ENCODE data around the gene PAQR3. TPM values are rescaled to one million over a fixed set of nuclear protein-coding genes. Genes with fewer than 3 reads are reported as not detected.
A peak's percentile ranks its signal among the peaks of the same experiment; 100 is the strongest.

The PAQR3 gene, protein sequence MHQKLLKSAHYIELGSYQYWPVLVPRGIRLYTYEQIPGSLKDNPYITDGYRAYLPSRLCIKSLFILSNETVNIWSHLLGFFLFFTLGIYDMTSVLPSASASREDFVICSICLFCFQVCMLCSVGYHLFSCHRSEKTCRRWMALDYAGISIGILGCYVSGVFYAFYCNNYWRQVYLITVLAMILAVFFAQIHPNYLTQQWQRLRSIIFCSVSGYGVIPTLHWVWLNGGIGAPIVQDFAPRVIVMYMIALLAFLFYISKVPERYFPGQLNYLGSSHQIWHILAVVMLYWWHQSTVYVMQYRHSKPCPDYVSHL
- total RNA-seq (10 to 100 TPM; 11.1 to 11.8 TPM), polyA plus RNA-seq (7.4 TPM)

GRCh38 chr4:78938868-78939666, at the start of gene PAQR3:
PAQR3 (minus strand) TSS chr4:78939438; CDS start chr4:78939224, 214 bp downstream.
- peak within 1 kb of the TSS; percentile 64 to 99 (median 94) for H3K27ac Mint-ChIP-seq
- POLR2A ChIA-PET = interaction anchor here (0.6 to 1.4 kb wide), 4 partner anchors 14 to 945 kb away, joined by 3 read pairs; no protein-coding TSS in a partner anchor
- peak; percentile 77 to 88 (median 83) for DNase-seq

DNA sequence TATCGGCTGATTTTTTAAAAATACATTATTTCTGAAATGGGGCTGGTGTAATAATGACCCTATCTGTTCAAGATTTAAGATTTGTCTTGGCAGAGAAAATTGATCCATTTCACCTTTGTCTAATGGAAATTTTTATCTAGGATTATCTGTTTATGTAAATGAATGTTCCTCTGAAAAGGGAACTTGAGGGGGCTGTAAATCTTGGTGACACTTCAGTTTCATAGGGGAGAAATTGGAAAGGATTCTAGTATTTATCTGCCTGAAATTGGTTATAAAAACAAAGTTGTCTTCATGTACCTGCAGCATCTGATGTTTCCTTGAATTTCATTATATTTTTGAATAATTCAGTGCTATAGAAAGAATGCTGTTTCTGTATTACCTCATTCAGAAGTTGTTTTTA, 48.4 kb upstream of the PAQR3 start:
- POLR2A ChIA-PET = no interaction called here
- Histone ChIP-seq H3K4me3 (ENCODE audit: low read length) (no peak overlapping the region), H3K27me3 (ENCODE audit: insufficient read depth, low read length, poor library complexity, severe bottlenecking) (no peaks in the 10 kb centered on the region), H3K36me3 (ENCODE audit: insufficient read depth, low read length) (no peaks in the 10 kb centered on the region), H3K9me3 (ENCODE audit: low read length) (no peaks in the 10 kb centered on the region), H3K27ac (ENCODE audit: low read depth, low read length) (no peak overlapping the region), H3K4me1 (ENCODE audit: insufficient read depth, low read length) (no peaks in the 10 kb centered on the region)
- Mint-ChIP-seq H3K36me3 (no peaks in the 10 kb centered on the region), H3K4me1 (no peaks in the 10 kb centered on the region), H3K4me3 (no peak overlapping the region), H3K27me3 (peaks cover 0 to 29% of the 10 kb centered on the region in 2 donors), H3K9me3 (peaks cover 0 to 2% (median 0%) of the 10 kb centered on the region in 5 donors), H3K27ac (no peak overlapping the region)
- no peak for DNase-seq
- CTCF ChIA-PET = no interaction called here

More at GRCh38 chr4:78938868-78939666, at the start of gene PAQR3:
- Histone ChIP-seq H3K36me3 (ENCODE audit: insufficient read depth, low read length) (no peaks in the 10 kb centered on the region), H3K9me3 (ENCODE audit: low read length) (no peaks in the 10 kb centered on the region), H3K27ac (ENCODE audit: low read depth, low read length) (peak within 1 kb of the TSS; percentile 79), H3K4me1 (ENCODE audit: insufficient read depth, low read length) (peaks cover 30% of the 10 kb centered on the region), H3K4me3 (ENCODE audit: low read length) (peak within 1 kb of the TSS; percentile 85), H3K27me3 (ENCODE audit: insufficient read depth, low read length, poor library complexity, severe bottlenecking) (no peaks in the 10 kb centered on the region)
- Mint-ChIP-seq H3K27me3 (peaks cover 1 to 12% of the 10 kb centered on the region in 2 donors), H3K4me3 (peak within 1 kb of the TSS; percentile 88 to 100 (median 94)), H3K9me3 (no peaks in the 10 kb centered on the region), H3K4me1 (peaks cover 32 to 54% (median 49%) of the 10 kb centered on the region in 3 donors), H3K36me3 (peaks cover 0 to 11% (median 4%) of the 10 kb centered on the region in 3 donors)
- CTCF ChIA-PET = interaction anchor here (1.0 to 1.9 kb wide), 4 partner anchors 12 to 1239 kb away, joined by 3 to 22 read pairs (median 4); no protein-coding TSS in a partner anchor

DNA sequence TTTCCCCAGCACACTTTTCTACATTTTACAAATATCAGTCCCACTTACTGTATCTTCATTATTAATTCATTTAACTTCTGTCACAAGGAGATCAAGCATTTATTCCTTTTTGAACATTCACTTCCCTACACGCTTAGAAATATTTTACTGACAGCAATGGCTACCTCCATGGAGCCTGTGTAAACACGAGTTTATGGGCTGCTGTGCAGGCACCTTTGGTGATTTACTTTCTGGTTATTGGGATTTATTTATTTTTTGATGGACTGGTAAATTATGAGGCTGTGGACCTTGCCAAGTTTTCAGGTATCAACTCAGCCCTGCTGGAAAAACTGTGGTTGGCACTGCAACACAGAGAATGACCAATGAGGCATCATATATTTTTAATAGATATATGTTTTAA, 45.4 kb upstream of the PAQR3 start:
- no peak overlapping the region for H3K4me3 ChIP-seq (ENCODE audit: low read length)
- Mint-ChIP-seq H3K36me3 (no peaks in the 10 kb centered on the region), H3K4me3 (no peak overlapping the region), H3K4me1 (no peaks in the 10 kb centered on the region), H3K27me3 (peaks cover 0 to 39% of the 10 kb centered on the region in 2 donors), H3K27ac (no peak overlapping the region), H3K9me3 (peaks cover 0 to 2% (median 0%) of the 10 kb centered on the region in 5 donors)
- H3K27me3 ChIP-seq (ENCODE audit: insufficient read depth, low read length, poor library complexity, severe bottlenecking) = no peaks in the 10 kb centered on the region
- POLR2A ChIA-PET = no interaction called here
- no peaks in the 10 kb centered on the region for H3K36me3 ChIP-seq (ENCODE audit: insufficient read depth, low read length)
- no peaks in the 10 kb centered on the region for H3K4me1 ChIP-seq (ENCODE audit: insufficient read depth, low read length)
- H3K27ac ChIP-seq (ENCODE audit: low read depth, low read length) = no peak overlapping the region
- DNase-seq = no peak
- CTCF ChIA-PET = no interaction called here
- H3K9me3 ChIP-seq (ENCODE audit: low read length) = no peaks in the 10 kb centered on the region

- POLR2A ChIA-PET = no interaction called here
Observed at GRCh38 chr4:78975865-78976264, 36.6 kb upstream of the PAQR3 start.

GRCh38 chr4:78971776-78972175, 32.5 kb upstream of the PAQR3 start:
- H3K36me3 ChIP-seq (ENCODE audit: insufficient read depth, low read length) = no peaks in the 10 kb centered on the region
- no peaks in the 10 kb centered on the region for H3K4me1 ChIP-seq (ENCODE audit: insufficient read depth, low read length)
- no peaks in the 10 kb centered on the region for H3K9me3 ChIP-seq (ENCODE audit: low read length)
- Mint-ChIP-seq H3K4me1 (no peaks in the 10 kb centered on the region), H3K36me3 (no peaks in the 10 kb centered on the region), H3K27ac (no peak overlapping the region), H3K27me3 (peaks cover 0 to 5% of the 10 kb centered on the region in 2 donors), H3K9me3 (peaks cover 0 to 5% (median 0%) of the 10 kb centered on the region in 5 donors), H3K4me3 (no peak overlapping the region)
- H3K4me3 ChIP-seq (ENCODE audit: low read length) = no peak overlapping the region
- no peaks in the 10 kb centered on the region for H3K27me3 ChIP-seq (ENCODE audit: insufficient read depth, low read length, poor library complexity, severe bottlenecking)
- ChIA-PET POLR2A (no interaction called here), CTCF (no interaction called here)
- no peak overlapping the region for H3K27ac ChIP-seq (ENCODE audit: low read depth, low read length)
- no peak for DNase-seq

More at GRCh38 chr4:78975865-78976264, 36.6 kb upstream of the PAQR3 start:
- H3K9me3 ChIP-seq (ENCODE audit: low read length) = no peaks in the 10 kb centered on the region
- H3K4me1 ChIP-seq (ENCODE audit: insufficient read depth, low read length) = no peaks in the 10 kb centered on the region
- H3K27ac ChIP-seq (ENCODE audit: low read depth, low read length) = no peak overlapping the region
- H3K9me3 Mint-ChIP-seq = no peaks in the 10 kb centered on the region
- DNase-seq = no peak
- H3K4me1 Mint-ChIP-seq = no peaks in the 10 kb centered on the region
- no peaks in the 10 kb centered on the region for H3K36me3 Mint-ChIP-seq
- H3K27me3 ChIP-seq (ENCODE audit: insufficient read depth, low read length, poor library complexity, severe bottlenecking) = no peaks in the 10 kb centered on the region
- H3K27me3 Mint-ChIP-seq = peaks cover 0 to 9% of the 10 kb centered on the region in 2 donors
- H3K4me3 Mint-ChIP-seq = no peak overlapping the region
- H3K36me3 ChIP-seq (ENCODE audit: insufficient read depth, low read length) = no peaks in the 10 kb centered on the region
- H3K27ac Mint-ChIP-seq = no peak overlapping the region
- CTCF ChIA-PET = no interaction called here
- H3K4me3 ChIP-seq (ENCODE audit: low read length) = no peak overlapping the region

DNA sequence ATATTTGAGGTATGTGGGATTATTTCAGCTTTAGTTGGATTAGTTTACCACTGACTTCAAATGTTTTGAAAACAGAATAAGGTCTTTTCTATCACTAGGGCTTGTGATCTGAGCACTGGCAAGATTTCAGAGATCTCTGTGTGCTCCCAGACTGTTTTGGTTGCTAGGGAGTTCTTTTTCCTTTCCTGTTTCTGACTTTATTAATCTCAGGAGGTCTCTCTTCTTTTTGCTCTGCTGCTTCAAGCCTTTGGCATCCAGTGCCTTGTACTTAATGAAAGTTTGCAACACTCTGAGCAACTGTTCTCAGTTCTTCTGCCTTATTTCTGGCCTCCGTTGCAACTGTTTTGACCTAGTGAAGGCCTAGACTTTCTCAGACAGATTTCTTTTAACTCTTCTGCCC, 32.1 kb upstream of the PAQR3 start:
- POLR2A ChIA-PET = no interaction called here
- Histone ChIP-seq H3K4me1 (ENCODE audit: insufficient read depth, low read length) (no peaks in the 10 kb centered on the region), H3K9me3 (ENCODE audit: low read length) (no peaks in the 10 kb centered on the region), H3K4me3 (ENCODE audit: low read length) (no peak overlapping the region), H3K27me3 (ENCODE audit: insufficient read depth, low read length, poor library complexity, severe bottlenecking) (no peaks in the 10 kb centered on the region), H3K27ac (ENCODE audit: low read depth, low read length) (no peak overlapping the region), H3K36me3 (ENCODE audit: insufficient read depth, low read length) (no peaks in the 10 kb centered on the region)
- H3K4me1 Mint-ChIP-seq = no peaks in the 10 kb centered on the region
- H3K36me3 Mint-ChIP-seq = no peaks in the 10 kb centered on the region
- no peak for DNase-seq
- no peak overlapping the region for H3K27ac Mint-ChIP-seq
- peaks cover 0 to 5% (median 0%) of the 10 kb centered on the region in 5 donors for H3K9me3 Mint-ChIP-seq
- CTCF ChIA-PET = no interaction called here
- H3K4me3 Mint-ChIP-seq = no peak overlapping the region
- peaks cover 0 to 5% of the 10 kb centered on the region in 2 donors for H3K27me3 Mint-ChIP-seq

- ChIA-PET CTCF (no interaction called here), POLR2A (no interaction called here)
- H3K4me3 Mint-ChIP-seq = no peak overlapping the region
- no peaks in the 10 kb centered on the region for H3K9me3 Mint-ChIP-seq
- no peak overlapping the region for H3K27ac Mint-ChIP-seq
- H3K4me1 Mint-ChIP-seq = no peaks in the 10 kb centered on the region
- no peaks in the 10 kb centered on the region for H3K9me3 ChIP-seq (ENCODE audit: low read length)
- H3K27me3 Mint-ChIP-seq = peaks cover 3 to 12% of the 10 kb centered on the region in 2 donors
- H3K36me3 Mint-ChIP-seq = peaks cover 0 to 1% (median 0%) of the 10 kb centered on the region in 3 donors
- H3K4me3 ChIP-seq (ENCODE audit: low read length) = no peak overlapping the region
- no peak for DNase-seq
- H3K4me1 ChIP-seq (ENCODE audit: insufficient read depth, low read length) = no peaks in the 10 kb centered on the region
- H3K27me3 ChIP-seq (ENCODE audit: insufficient read depth, low read length, poor library complexity, severe bottlenecking) = no peaks in the 10 kb centered on the region
- H3K36me3 ChIP-seq (ENCODE audit: insufficient read depth, low read length) = no peaks in the 10 kb centered on the region
- H3K27ac ChIP-seq (ENCODE audit: low read depth, low read length) = no peak overlapping the region
Observed at GRCh38 chr4:78962597-78963115, 23.4 kb upstream of the PAQR3 start.

DNA sequence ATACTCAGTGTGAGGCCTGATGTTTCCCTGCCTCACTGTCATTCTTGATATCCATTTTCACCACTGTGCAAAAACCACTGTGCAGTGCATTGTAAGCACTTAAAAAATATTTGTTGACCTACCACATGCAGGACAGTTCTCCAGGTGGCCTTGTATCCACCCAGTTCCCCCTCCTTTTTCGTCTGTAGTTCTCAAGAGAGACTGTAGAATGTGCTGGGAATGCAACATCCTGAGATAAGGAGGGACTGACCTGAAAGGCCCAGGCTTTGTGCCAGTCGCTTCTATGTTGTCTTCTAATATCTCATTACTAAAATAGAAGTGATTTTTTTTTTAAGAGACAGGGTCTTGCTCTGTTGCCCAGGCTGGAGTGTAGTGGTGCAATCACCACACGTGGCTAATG, 21.7 kb upstream of the PAQR3 start:
- ChIA-PET POLR2A (no interaction called here), CTCF (no interaction called here)
- no peaks in the 10 kb centered on the region for H3K36me3 ChIP-seq (ENCODE audit: insufficient read depth, low read length)
- H3K27ac ChIP-seq (ENCODE audit: low read depth, low read length) = no peak overlapping the region
- peaks cover 4 to 12% of the 10 kb centered on the region in 2 donors for H3K27me3 Mint-ChIP-seq
- peaks cover 0 to 4% (median 0%) of the 10 kb centered on the region in 3 donors for H3K36me3 Mint-ChIP-seq
- H3K4me3 ChIP-seq (ENCODE audit: low read length) = no peak overlapping the region
- no peaks in the 10 kb centered on the region for H3K9me3 Mint-ChIP-seq
- no peaks in the 10 kb centered on the region for H3K4me1 ChIP-seq (ENCODE audit: insufficient read depth, low read length)
- H3K9me3 ChIP-seq (ENCODE audit: low read length) = no peaks in the 10 kb centered on the region
- no peak overlapping the region for H3K4me3 Mint-ChIP-seq
- H3K27ac Mint-ChIP-seq = no peak overlapping the region
- no peak for DNase-seq
- H3K27me3 ChIP-seq (ENCODE audit: insufficient read depth, low read length, poor library complexity, severe bottlenecking) = no peaks in the 10 kb centered on the region
- no peaks in the 10 kb centered on the region for H3K4me1 Mint-ChIP-seq
